GM12878 (cell line): Measurements from ENCODE around the gene TIMM50. TPM values are rescaled to one million over a fixed set of nuclear protein-coding genes. Genes with fewer than 3 reads are reported as not detected.
A peak's percentile ranks its signal among the peaks of the same experiment; 100 is the strongest.

Experiments used
- BHLHE40 ChIP-seq, 2 experiments: fragments of 450-650 bp in 1 of 2; IDR thresholded peaks; 2 replicates each; pipeline ENCODE4 v1.6.1; 2011 to 2017; ENCODE audit warnings: low read depth in 2 of 2, borderline replicate concordance in 1 of 2, improper control_type of control experiment in 1 of 2, low read length in 1 of 2, mild to moderate bottlenecking in 1 of 2
- CREB1 ChIP-seq: IDR thresholded peaks from 2 replicates; pipeline ENCODE4 v1.6.1; 2012; ENCODE audit warnings: low read depth, mild to moderate bottlenecking, inconsistent platforms
- HSF1 ChIP-seq: fragments of 150-350 bp; IDR thresholded peaks from 2 replicates; pipeline ENCODE4 v1.6.1; 2014; ENCODE audit warnings: mild to moderate bottlenecking, low read depth, low read length
- MEF2A ChIP-seq: IDR thresholded peaks from 2 replicates; pipeline ENCODE4 v1.6.1; 2011; ENCODE audit warnings: low read depth, mild to moderate bottlenecking, low read length, moderate library complexity; ENCODE audit not compliant: insufficient read depth
- MEF2B ChIP-seq: fragments of 450-650 bp; IDR thresholded peaks from 2 replicates; pipeline ENCODE4 v1.6.1; 2018; ENCODE audit warnings: mild to moderate bottlenecking, moderate library complexity; ENCODE audit not compliant: partially characterized antibody, poor library complexity, severe bottlenecking
- MYC ChIP-seq: IDR thresholded peaks from 2 replicates; pipeline ENCODE4 v1.6.1; 2011; ENCODE audit warnings: mild to moderate bottlenecking, low read length, moderate library complexity, inconsistent platforms; ENCODE audit not compliant: insufficient read depth, insufficient replicate concordance, insufficient read length, severe bottlenecking
- NBN ChIP-seq: fragments of 450-650 bp; IDR thresholded peaks from 2 replicates; pipeline ENCODE4 v1.6.1; 2016
- RELA ChIP-seq: fragments of 450-650 bp; IDR thresholded peaks from 2 replicates; pipeline ENCODE4 v1.8.0; 2014; ENCODE audit warnings: borderline replicate concordance; ENCODE audit not compliant: partially characterized antibody
- SIN3A ChIP-seq: IDR thresholded peaks from 2 replicates; pipeline ENCODE4 v1.6.1; 2012; ENCODE audit warnings: low read depth, low read length, improper control_type of control experiment
- SMAD5 ChIP-seq: IDR thresholded peaks from 2 replicates; pipeline ENCODE4 v1.6.1; 2016; ENCODE audit warnings: antibody characterized with exemption, low read depth
- SRF ChIP-seq, 2 experiments: IDR thresholded peaks; 2 replicates each; pipeline ENCODE4 v1.6.1; 2011; ENCODE audit warnings: low read depth in 2 of 2, low read length in 2 of 2, mild to moderate bottlenecking in 1 of 2, moderate library complexity in 1 of 2
- TAF1 ChIP-seq: IDR thresholded peaks from 2 replicates; pipeline ENCODE4 v1.6.1; 2011; ENCODE audit warnings: mild to moderate bottlenecking, low read depth, low read length, borderline replicate concordance
- TARDBP ChIP-seq: IDR thresholded peaks from 2 replicates; pipeline ENCODE4 v1.6.1; 2016; ENCODE audit warnings: borderline replicate concordance
- TCF7 ChIP-seq: IDR thresholded peaks from 2 replicates; pipeline ENCODE4 v1.6.1; 2014; ENCODE audit warnings: antibody characterized with exemption, borderline replicate concordance
- ZNF24 ChIP-seq: fragments of 450-650 bp; IDR thresholded peaks from 2 replicates; pipeline ENCODE4 v1.6.1; 2017; ENCODE audit warnings: antibody characterized with exemption, mild to moderate bottlenecking
- polyA plus RNA-seq, 11 experiments: library from polyadenylated mRNA; depleted of rRNA in 4 of 11; unstranded in 6 of 11; stranded (reverse) in 5 of 11; fragments of >200 nt; fragmentation: Nextera tagmentation in 4 of 11; fragmentation: Illumina TruSeq in 1 of 11; extraction: Ambion mirVana in 4 of 11; extraction: Trizol in 1 of 11; gene quantifications; 1 replicate in 1 of 11; 2 replicates in 10 of 11; pipeline versions ENCODE4 v1.2.1 to v1.2.3, GENCODE V29; 2011 to 2016; ENCODE audit warnings: inconsistent platforms in 2 of 11, missing spikeins in 2 of 11, low read depth in 1 of 11
- total RNA-seq, 4 experiments: library from RNA; depleted of rRNA in 3 of 4; stranded (reverse); fragments of >200 nt in 3 of 4; fragmentation: Illumina TruSeq in 1 of 4; extraction: Trizol in 1 of 4; gene quantifications; 2 replicates each; pipeline versions ENCODE4 v1.2.1 to v1.2.3, GENCODE V29; 2013 to 2021
- TF ChIP-seq, protein P1 (sequence below): fragments of 450-650 bp; IDR thresholded peaks from 2 replicates; pipeline ENCODE4 v1.6.1; 2017; ENCODE audit warnings: mild to moderate bottlenecking
- TF ChIP-seq, protein P2 (sequence below): fragments of 150-350 bp; IDR thresholded peaks from 2 replicates; pipeline ENCODE4 v1.6.1; 2016; ENCODE audit warnings: low read depth, low read length

The TIMM50 gene
- total and polyA plus RNA-seq, 10 of the 15 experiments (the other 5 are each of a cell fraction or from before 2014, with no cell fraction given): 15.6 to 146 (median 101) TPM

- TF ChIP-seq SRF (IDR thresholded peaks at IDR 0.05; ENCODE audit: low read depth in 2 of 2, low read length in 2 of 2): 0 out of 4 replicates have a peak, but pooled peaks of 1 of the 2 experiments have one; percentile 35
- peak in 1 of 2 experiments; percentile 62; a peak in 2 of 4 replicates for TF ChIP-seq BHLHE40 (IDR thresholded peaks at IDR 0.05; ENCODE audit: borderline replicate concordance in 1 of 2, low read depth in 2 of 2, low read length in 1 of 2)
- TF ChIP-seq TCF7: no peak
- peak; percentile 94 for TF ChIP-seq TAF1
- TF ChIP-seq MYC: no peak
- 0 out of 2 replicates have a peak, but pooled peaks have one; percentile 45 for TF ChIP-seq MEF2A
- TF ChIP-seq SIN3A: no peak
- TF ChIP-seq, protein P1, sequence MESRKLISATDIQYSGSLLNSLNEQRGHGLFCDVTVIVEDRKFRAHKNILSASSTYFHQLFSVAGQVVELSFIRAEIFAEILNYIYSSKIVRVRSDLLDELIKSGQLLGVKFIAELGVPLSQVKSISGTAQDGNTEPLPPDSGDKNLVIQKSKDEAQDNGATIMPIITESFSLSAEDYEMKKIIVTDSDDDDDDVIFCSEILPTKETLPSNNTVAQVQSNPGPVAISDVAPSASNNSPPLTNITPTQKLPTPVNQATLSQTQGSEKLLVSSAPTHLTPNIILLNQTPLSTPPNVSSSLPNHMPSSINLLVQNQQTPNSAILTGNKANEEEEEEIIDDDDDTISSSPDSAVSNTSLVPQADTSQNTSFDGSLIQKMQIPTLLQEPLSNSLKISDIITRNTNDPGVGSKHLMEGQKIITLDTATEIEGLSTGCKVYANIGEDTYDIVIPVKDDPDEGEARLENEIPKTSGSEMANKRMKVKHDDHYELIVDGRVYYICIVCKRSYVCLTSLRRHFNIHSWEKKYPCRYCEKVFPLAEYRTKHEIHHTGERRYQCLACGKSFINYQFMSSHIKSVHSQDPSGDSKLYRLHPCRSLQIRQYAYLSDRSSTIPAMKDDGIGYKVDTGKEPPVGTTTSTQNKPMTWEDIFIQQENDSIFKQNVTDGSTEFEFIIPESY: no peak
- TF ChIP-seq CREB1: peak; percentile 90
- TF ChIP-seq RELA: peak; percentile 56
- TF ChIP-seq, protein P2, sequence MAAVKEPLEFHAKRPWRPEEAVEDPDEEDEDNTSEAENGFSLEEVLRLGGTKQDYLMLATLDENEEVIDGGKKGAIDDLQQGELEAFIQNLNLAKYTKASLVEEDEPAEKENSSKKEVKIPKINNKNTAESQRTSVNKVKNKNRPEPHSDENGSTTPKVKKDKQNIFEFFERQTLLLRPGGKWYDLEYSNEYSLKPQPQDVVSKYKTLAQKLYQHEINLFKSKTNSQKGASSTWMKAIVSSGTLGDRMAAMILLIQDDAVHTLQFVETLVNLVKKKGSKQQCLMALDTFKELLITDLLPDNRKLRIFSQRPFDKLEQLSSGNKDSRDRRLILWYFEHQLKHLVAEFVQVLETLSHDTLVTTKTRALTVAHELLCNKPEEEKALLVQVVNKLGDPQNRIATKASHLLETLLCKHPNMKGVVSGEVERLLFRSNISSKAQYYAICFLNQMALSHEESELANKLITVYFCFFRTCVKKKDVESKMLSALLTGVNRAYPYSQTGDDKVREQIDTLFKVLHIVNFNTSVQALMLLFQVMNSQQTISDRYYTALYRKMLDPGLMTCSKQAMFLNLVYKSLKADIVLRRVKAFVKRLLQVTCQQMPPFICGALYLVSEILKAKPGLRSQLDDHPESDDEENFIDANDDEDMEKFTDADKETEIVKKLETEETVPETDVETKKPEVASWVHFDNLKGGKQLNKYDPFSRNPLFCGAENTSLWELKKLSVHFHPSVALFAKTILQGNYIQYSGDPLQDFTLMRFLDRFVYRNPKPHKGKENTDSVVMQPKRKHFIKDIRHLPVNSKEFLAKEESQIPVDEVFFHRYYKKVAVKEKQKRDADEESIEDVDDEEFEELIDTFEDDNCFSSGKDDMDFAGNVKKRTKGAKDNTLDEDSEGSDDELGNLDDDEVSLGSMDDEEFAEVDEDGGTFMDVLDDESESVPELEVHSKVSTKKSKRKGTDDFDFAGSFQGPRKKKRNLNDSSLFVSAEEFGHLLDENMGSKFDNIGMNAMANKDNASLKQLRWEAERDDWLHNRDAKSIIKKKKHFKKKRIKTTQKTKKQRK: no peak
- 0 out of 2 replicates have a peak, but pooled peaks have one; percentile 47 for TF ChIP-seq TARDBP
- TF ChIP-seq SMAD5: no peak; the same call in 1 of the 2 replicates
- peak; percentile 86 for TF ChIP-seq ZNF24
- TF ChIP-seq HSF1: no peak
- peak; percentile 72 for TF ChIP-seq NBN
- no peak for TF ChIP-seq MEF2B
Observed at GRCh38 chr19:39480337-39481228, at the start of gene TIMM50 (continued).
